Skin epidermis (tissue), 12 donors: ENCODE data around the gene GJC1.

Experiments used
- H3K27ac ChIP-seq, 21 experiments: fragments of 200-600 bp; sonication (generic) in 11 of 21; one replicate each; pipeline ENCODE4 v1.5.0; 2020; ENCODE audit warnings: mild to moderate bottlenecking in 3 of 21, inconsistent platforms in 2 of 21, moderate library complexity in 2 of 21
- H3K4me3 ChIP-seq, 7 experiments: fragments of 200-600 bp; sonication (generic) in 2 of 7; one replicate each; pipeline ENCODE4 v1.5.0; 2020; ENCODE audit warnings: inconsistent platforms in 2 of 7, mild to moderate bottlenecking in 2 of 7, moderate library complexity in 1 of 7

The GJC1 gene

GRCh38 chr17:44780845-44781480 is 49.1 kb downstream of the GJC1 start:
- Histone ChIP-seq H3K27ac (no peak overlapping the region), H3K4me3 (no peak overlapping the region)

- Histone ChIP-seq H3K27ac (no peak overlapping the region), H3K4me3 (no peak overlapping the region)
These were observed 49.9 kb downstream of the GJC1 start for GRCh38 chr17:44780161-44780560.

GRCh38 chr17:44779211-44780025 is 50.7 kb downstream of the GJC1 start:
- H3K4me3 ChIP-seq, result peak overlapping the region in 4 of 7 experiments; percentile 11 to 22 (median 16)
- peak overlapping the region in 2 of 21 experiments; percentile 16 to 18 for H3K27ac ChIP-seq

GRCh38 chr17:44778656-44779210 is 51.4 kb downstream of the GJC1 start:
- Histone ChIP-seq H3K4me3 (peak overlapping the region in 2 of 7 experiments; percentile 11 to 12), H3K27ac (no peak overlapping the region)

GRCh38 chr17:44777394-44778348 is 52.4 kb downstream of the GJC1 start:
- H3K4me3 ChIP-seq, result no peak overlapping the region
- no peak overlapping the region for H3K27ac ChIP-seq

GRCh38 chr17:44776628-44777393 is 53.3 kb downstream of the GJC1 start:
- Histone ChIP-seq H3K27ac (no peak overlapping the region), H3K4me3 (no peak overlapping the region)

- Histone ChIP-seq H3K27ac (peak overlapping the region in 14 of 21 experiments; percentile 6 to 70 (median 30)), H3K4me3 (peak overlapping the region; percentile 45 to 59 (median 53))
These were observed 54.1 kb downstream of the GJC1 start for GRCh38 chr17:44775838-44776621.

GRCh38 chr17:44775136-44775837 is 54.8 kb downstream of the GJC1 start:
- H3K27ac ChIP-seq, result peak overlapping the region in 8 of 21 experiments; percentile 6 to 70 (median 29)
- peak overlapping the region; percentile 45 to 59 (median 53) for H3K4me3 ChIP-seq

- peak overlapping the region in 8 of 21 experiments; percentile 3 to 70 (median 28) for H3K27ac ChIP-seq
- peak overlapping the region; percentile 45 to 59 (median 53) for H3K4me3 ChIP-seq
These were observed 55.6 kb downstream of the GJC1 start for GRCh38 chr17:44774271-44775135.

GRCh38 chr17:44773140-44773539 is 56.9 kb downstream of the GJC1 start:
- Histone ChIP-seq H3K27ac (no peak overlapping the region), H3K4me3 (no peak overlapping the region)

GRCh38 chr17:44772308-44773045 is 57.6 kb downstream of the GJC1 start:
- no peak overlapping the region for H3K27ac ChIP-seq
- H3K4me3 ChIP-seq, result no peak overlapping the region

- no peak overlapping the region for H3K4me3 ChIP-seq
These were observed 59.7 kb downstream of the GJC1 start for GRCh38 chr17:44770166-44770925.

GRCh38 chr17:44769647-44770084 is 60.4 kb downstream of the GJC1 start:
- no peak overlapping the region for H3K27ac ChIP-seq

More at GRCh38 chr17:44770166-44770925, 59.7 kb downstream of the GJC1 start:
- H3K27ac ChIP-seq, result no peak overlapping the region

GRCh38 chr17:44769230-44769629 is 60.9 kb downstream of the GJC1 start:
- Histone ChIP-seq H3K27ac (no peak overlapping the region), H3K4me3 (no peak overlapping the region)

More at GRCh38 chr17:44769647-44770084, 60.4 kb downstream of the GJC1 start:
- no peak overlapping the region for H3K4me3 ChIP-seq
